Activated CD8-positive, alpha-beta memory T cell treated with anti-CD3 and anti-CD28 coated beads, Interleukin-2, amount 10 ng/mL, durations not matched to agents 7 days and 5 days (primary cell): Measurements from ENCODE around the gene EFCAB3. TPM values are rescaled to one million over a fixed set of nuclear protein-coding genes. Genes with fewer than 3 reads are reported as not detected.
"Not testable (repeated sequence)": the region's sequence is repeated elsewhere in the genome, so short reads cannot be mapped to it uniquely, and the experiment has no call there.

Experiments used
- ATAC-seq: fragments of 150-1000 bp; cut with Tn5 transposase; one replicate; pipeline ENCODE4 v1.10.0; 2021; ENCODE audit warnings: moderate library complexity
- CTCF ChIA-PET: fragments of 350-600 bp; sonication (Branson Sonifier 250); formaldehyde crosslinking; loops from one replicate; lab custom pipeline; 2021; ENCODE audit warnings: antibody characterized with exemption; lab: Charles Lee
- DNase-seq: peaks from one replicate; pipeline ENCODE4 v3.0.0-alpha.2; 2020
- H3K27ac Mint-ChIP-seq: one replicate; pipeline ENCODE4 v1.8.0; 2021; ENCODE audit warnings: mild to moderate bottlenecking, mixed read lengths
- H3K27me3 Mint-ChIP-seq: one replicate; pipeline ENCODE4 v1.8.0; 2021; ENCODE audit warnings: mixed read lengths
- H3K36me3 Mint-ChIP-seq: one replicate; pipeline ENCODE4 v1.8.0; 2021; ENCODE audit warnings: mild to moderate bottlenecking, mixed read lengths
- H3K4me1 Mint-ChIP-seq: one replicate; pipeline ENCODE4 v1.8.0; 2021; ENCODE audit warnings: mixed read lengths
- H3K4me3 Mint-ChIP-seq: one replicate; pipeline ENCODE4 v1.8.0; 2021; ENCODE audit warnings: mild to moderate bottlenecking, moderate library complexity, mixed read lengths
- H3K9me3 Mint-ChIP-seq: one replicate; pipeline ENCODE4 v1.8.0; 2022; ENCODE audit warnings: low read depth, mixed read lengths
- total RNA-seq, 2 experiments: library from RNA; stranded (reverse); gene quantifications; one replicate each; pipeline ENCODE4 v1.2.3, GENCODE V29; 2021

The EFCAB3 gene
- total RNA-seq = not detected

- Mint-ChIP-seq H3K4me3 (no peak within 1 kb of the TSS), H3K27me3 (peaks cover 39% of the 10 kb centered on the region), H3K9me3 (no peaks in the 10 kb centered on the region), H3K36me3 (no peaks in the 10 kb centered on the region), H3K4me1 (no peaks in the 10 kb centered on the region), H3K27ac (no peak within 1 kb of the TSS)
- ATAC-seq (no peak), DNase-seq (no peak)
- CTCF ChIA-PET = no interaction called here
Observed at GRCh38 chr17:62380253-62380652, at the start of gene EFCAB3. TSS of gene EFCAB3 (plus strand) at chr17:62380553. CDS start at chr17:62382980, 2,427 bp downstream.

- Mint-ChIP-seq H3K4me1 (no peaks in the 10 kb centered on the region), H3K27me3 (peaks cover 2% of the 10 kb centered on the region), H3K36me3 (peaks cover 2% of the 10 kb centered on the region), H3K9me3 (peaks cover 4% of the 10 kb centered on the region), H3K4me3 (no peak overlapping the region), H3K27ac (no peak overlapping the region)
- CTCF ChIA-PET = no interaction called here
- ATAC-seq = no peak
- DNase-seq = no peak
Observed at GRCh38 chr17:62336527-62336926, 43.8 kb upstream of the EFCAB3 start.

- ATAC-seq (no peak), DNase-seq (no peak)
- no peak overlapping the region for H3K4me3 Mint-ChIP-seq
- H3K36me3 Mint-ChIP-seq = no peaks in the 10 kb centered on the region
- peaks cover 42% of the 10 kb centered on the region for H3K27me3 Mint-ChIP-seq
- no peaks in the 10 kb centered on the region for H3K4me1 Mint-ChIP-seq
- no peaks in the 10 kb centered on the region for H3K9me3 Mint-ChIP-seq
- no peak overlapping the region for H3K27ac Mint-ChIP-seq
- CTCF ChIA-PET = no interaction called here
Observed at GRCh38 chr17:62343764-62344270, 36.5 kb upstream of the EFCAB3 start.

- CTCF ChIA-PET = no interaction called here
- Mint-ChIP-seq H3K27me3 (peaks cover 52% of the 10 kb centered on the region), H3K4me1 (no peaks in the 10 kb centered on the region), H3K27ac (no peak overlapping the region), H3K9me3 (no peaks in the 10 kb centered on the region), H3K4me3 (no peak overlapping the region), H3K36me3 (no peaks in the 10 kb centered on the region)
- DNase-seq = no peak
- ATAC-seq = no peak
Observed at GRCh38 chr17:62351176-62351575, 29.2 kb upstream of the EFCAB3 start.

GRCh38 chr17:62366191-62366590, 14.2 kb upstream of the EFCAB3 start:
- Mint-ChIP-seq H3K27me3 (peaks cover 10% of the 10 kb centered on the region), H3K4me3 (no peak overlapping the region), H3K27ac (no peak overlapping the region), H3K4me1 (no peaks in the 10 kb centered on the region), H3K36me3 (no peaks in the 10 kb centered on the region), H3K9me3 (no peaks in the 10 kb centered on the region)
- no peak for ATAC-seq
- CTCF ChIA-PET = no interaction called here
- no peak for DNase-seq

- CTCF ChIA-PET = interaction anchor here (0.6 kb wide), 1 partner anchor 141 kb away, joined by 4 read pairs; no protein-coding TSS in a partner anchor
- no peaks in the 10 kb centered on the region for H3K9me3 Mint-ChIP-seq
- H3K4me1 Mint-ChIP-seq = no peaks in the 10 kb centered on the region
- no peaks in the 10 kb centered on the region for H3K36me3 Mint-ChIP-seq
- DNase-seq (no peak), ATAC-seq (no peak)
- H3K27me3 Mint-ChIP-seq = peaks cover 35% of the 10 kb centered on the region
- no peak overlapping the region for H3K4me3 Mint-ChIP-seq
- H3K27ac Mint-ChIP-seq = no peak overlapping the region
Observed at GRCh38 chr17:62381561-62381960, 1.2 kb downstream of the EFCAB3 start.

- Mint-ChIP-seq H3K4me3 (no peak overlapping the region), H3K4me1 (no peaks in the 10 kb centered on the region), H3K27me3 (peaks cover 37% of the 10 kb centered on the region), H3K9me3 (no peaks in the 10 kb centered on the region), H3K27ac (no peak overlapping the region), H3K36me3 (no peaks in the 10 kb centered on the region)
- CTCF ChIA-PET = no interaction called here
- ATAC-seq (no peak), DNase-seq (no peak)
Observed at GRCh38 chr17:62388856-62389255, 8.5 kb downstream of the EFCAB3 start.

- Mint-ChIP-seq H3K4me1 (no peaks in the 10 kb centered on the region), H3K27me3 (peaks cover 22% of the 10 kb centered on the region), H3K9me3 (no peaks in the 10 kb centered on the region), H3K4me3 (no peak overlapping the region), H3K36me3 (no peaks in the 10 kb centered on the region), H3K27ac (no peak overlapping the region)
- CTCF ChIA-PET = no interaction called here
- ATAC-seq (no peak), DNase-seq (no peak)
Observed at GRCh38 chr17:62392908-62393307, 12.6 kb downstream of the EFCAB3 start.

GRCh38 chr17:62398891-62399290, 18.5 kb downstream of the EFCAB3 start:
- no peak overlapping the region for H3K4me3 Mint-ChIP-seq
- ATAC-seq = no peak
- no peaks in the 10 kb centered on the region for H3K9me3 Mint-ChIP-seq
- no peak overlapping the region for H3K27ac Mint-ChIP-seq
- CTCF ChIA-PET = no interaction called here
- DNase-seq = no peak
- no peaks in the 10 kb centered on the region for H3K4me1 Mint-ChIP-seq
- H3K36me3 Mint-ChIP-seq = no peaks in the 10 kb centered on the region
- H3K27me3 Mint-ChIP-seq = peaks cover 21% of the 10 kb centered on the region

GRCh38 chr17:62405451-62405850, 25.1 kb downstream of the EFCAB3 start:
- Mint-ChIP-seq H3K27me3 (peaks cover 28% of the 10 kb centered on the region), H3K27ac (no peak overlapping the region), H3K36me3 (no peaks in the 10 kb centered on the region), H3K4me1 (no peaks in the 10 kb centered on the region), H3K9me3 (no peaks in the 10 kb centered on the region), H3K4me3 (no peak overlapping the region)
- DNase-seq (no peak), ATAC-seq (no peak)
- CTCF ChIA-PET = no interaction called here

GRCh38 chr17:62413090-62413489, 32.7 kb downstream of the EFCAB3 start:
- H3K9me3 Mint-ChIP-seq, H3K36me3 Mint-ChIP-seq, H3K4me1 Mint-ChIP-seq, CTCF ChIA-PET, ATAC-seq, H3K4me3 Mint-ChIP-seq, H3K27ac Mint-ChIP-seq, DNase-seq: not testable (repeated sequence)
- peaks cover 30% of the 10 kb centered on the region for H3K27me3 Mint-ChIP-seq

GRCh38 chr17:62423647-62424461, 43.5 kb downstream of the EFCAB3 start, which contains the start of gene METTL2A:
TSS of gene METTL2A (plus strand) at chr17:62423897. CDS start at chr17:62423903, 6 bp downstream.
- H3K36me3 Mint-ChIP-seq, H3K9me3 Mint-ChIP-seq, CTCF ChIA-PET, H3K27me3 Mint-ChIP-seq: not testable (repeated sequence)
- peaks cover 32% of the 10 kb centered on the region for H3K4me1 Mint-ChIP-seq
- ATAC-seq (peak; percentile 93), DNase-seq (peak; percentile 95)
- peak within 1 kb of the TSS; percentile 92 for H3K27ac Mint-ChIP-seq
- peak within 1 kb of the TSS; percentile 89 for H3K4me3 Mint-ChIP-seq

- CTCF ChIA-PET = not testable (repeated sequence)
Observed at GRCh38 chr17:62426214-62426613, 45.9 kb downstream of the EFCAB3 start.

GRCh38 chr17:62435251-62435650, 54.9 kb downstream of the EFCAB3 start:
- H3K9me3 Mint-ChIP-seq, CTCF ChIA-PET, H3K4me3 Mint-ChIP-seq, H3K27ac Mint-ChIP-seq, H3K27me3 Mint-ChIP-seq, DNase-seq, H3K4me1 Mint-ChIP-seq, ATAC-seq: not testable (repeated sequence)
- H3K36me3 Mint-ChIP-seq = peaks cover 13% of the 10 kb centered on the region

More at GRCh38 chr17:62426214-62426613, 45.9 kb downstream of the EFCAB3 start:
- not testable (repeated sequence) for ATAC-seq, H3K9me3 Mint-ChIP-seq, DNase-seq, H3K27me3 Mint-ChIP-seq, H3K4me3 Mint-ChIP-seq, H3K27ac Mint-ChIP-seq
- Mint-ChIP-seq H3K4me1 (peaks cover 32% of the 10 kb centered on the region), H3K36me3 (peaks cover 11% of the 10 kb centered on the region)
